Common myeloid progenitor, CD34-positive (primary cell): ENCODE data around the gene CDHR3.

ENCODE experiments used
- CTCF ChIA-PET: fragments of 350-600 bp; sonication (Branson Sonifier 250); formaldehyde crosslinking; loops from one replicate; lab custom pipeline; 2021; ENCODE audit warnings: antibody characterized with exemption; lab: Charles Lee
- POLR2A ChIA-PET: fragments of 350-600 bp; sonication (Branson Sonifier 250); formaldehyde crosslinking; loops from one replicate; lab custom pipeline; 2021; ENCODE audit warnings: antibody characterized with exemption; lab: Charles Lee
- DNase-seq, 3 donors: peaks; one replicate each; pipeline versions ENCODE4 v3.0.0 to v3.0.0-alpha.2; 2013
- H3K27ac ChIP-seq, 2 experiments: 1 replicate in 1 of 2; 2 replicates in 1 of 2; pipeline ENCODE4 v1.7.0; 2013; ENCODE audit warnings: inconsistent platforms in 2 of 2, low read length in 2 of 2, mild to moderate bottlenecking in 2 of 2, low read depth in 1 of 2, moderate library complexity in 1 of 2; ENCODE audit not compliant: severe bottlenecking in 2 of 2, insufficient read depth in 1 of 2, poor library complexity in 1 of 2
- H3K27me3 ChIP-seq, 5 experiments: replicated peaks in 2 of 5; 1 replicate in 3 of 5; 2 replicates in 2 of 5; pipeline versions ENCODE4 v1.6.1 to v1.7.0; 2013; ENCODE audit warnings: low read length in 4 of 5, mild to moderate bottlenecking in 2 of 5, moderate library complexity in 2 of 5, inconsistent platforms in 1 of 5; ENCODE audit not compliant: insufficient read depth in 5 of 5, control insufficient read depth in 4 of 5
- H3K36me3 ChIP-seq, 4 experiments: 1 replicate in 2 of 4; 2 replicates in 2 of 4; pipeline versions ENCODE4 v1.6.1 to v1.7.0; 2013; ENCODE audit warnings: low read length in 3 of 4, control low read depth in 1 of 4, mild to moderate bottlenecking in 1 of 4; ENCODE audit not compliant: control insufficient read depth in 4 of 4, insufficient read depth in 4 of 4
- H3K4me1 ChIP-seq, 4 experiments: 1 replicate in 3 of 4; 2 replicates in 1 of 4; pipeline versions ENCODE4 v1.6.1 to v1.7.1; 2013; ENCODE audit warnings: low read length in 3 of 4, mild to moderate bottlenecking in 3 of 4, control low read depth in 1 of 4, inconsistent platforms in 1 of 4, moderate library complexity in 1 of 4; ENCODE audit not compliant: control insufficient read depth in 4 of 4, insufficient read depth in 4 of 4; ENCODE audit errors: control extremely low read depth in 1 of 4
- H3K4me3 ChIP-seq, 7 experiments: 1 replicate in 4 of 7; 2 replicates in 3 of 7; pipeline versions ENCODE4 v1.5.1 to v1.7.0; 2013; ENCODE audit warnings: mild to moderate bottlenecking in 7 of 7, low read length in 6 of 7, moderate library complexity in 6 of 7, inconsistent platforms in 2 of 7, low read depth in 2 of 7, control low read depth in 1 of 7; ENCODE audit not compliant: insufficient read depth in 4 of 7, control insufficient read depth in 1 of 7; ENCODE audit errors: extremely low read depth in 1 of 7
- H3K9me3 ChIP-seq, 5 experiments: 1 replicate in 4 of 5; 2 replicates in 1 of 5; pipeline versions ENCODE4 v1.6.1 to v1.7.1; 2013; ENCODE audit warnings: low read length in 4 of 5, mild to moderate bottlenecking in 2 of 5, inconsistent platforms in 1 of 5, low read depth in 1 of 5, moderate library complexity in 1 of 5; ENCODE audit not compliant: control insufficient read depth in 4 of 5, insufficient read depth in 2 of 5; ENCODE audit errors: control extremely low read depth in 1 of 5
- WGBS: methylation state at CpG from one replicate; pipeline ENCODE4 v1.1.5; 2013; ENCODE audit not compliant: insufficient coverage; 5-methylcytosine and 5-hydroxymethylcytosine counted together

CDHR3 gene

DNA sequence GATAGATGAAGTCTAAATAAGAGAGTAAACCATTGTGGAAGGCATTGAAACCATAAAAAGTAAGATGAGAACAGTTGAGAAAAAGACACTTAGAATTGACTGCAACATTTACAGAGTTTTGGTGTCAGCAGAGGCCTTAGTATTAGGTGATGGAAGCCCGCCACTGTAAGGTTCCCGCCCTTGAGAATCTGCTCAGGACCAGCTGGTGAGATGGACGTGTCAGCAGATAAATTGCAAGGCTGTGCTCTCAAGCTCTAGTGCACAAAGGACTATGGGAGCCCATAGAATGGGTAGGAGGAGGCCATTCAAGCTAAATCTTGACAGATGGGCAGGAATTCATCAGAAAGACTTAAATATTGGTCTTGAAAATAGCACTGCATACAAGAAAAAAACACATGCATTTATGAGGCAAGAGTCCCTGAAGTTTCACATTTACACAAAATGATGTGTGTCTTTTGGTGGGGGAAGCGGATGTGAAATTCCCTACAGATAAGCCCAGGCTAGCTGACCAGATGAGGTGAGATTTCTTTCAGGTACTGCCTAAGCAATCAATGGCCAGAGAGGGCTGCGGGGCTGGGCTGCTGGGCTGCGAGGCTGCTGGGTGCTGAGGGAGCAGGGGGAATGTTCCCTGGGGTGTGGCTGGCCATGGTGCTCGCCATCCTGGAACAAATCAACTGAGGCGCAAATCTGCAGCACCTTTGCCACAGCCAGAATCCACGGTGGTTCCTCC, 106.6 kb downstream of the CDHR3 start:
- H3K4me1 ChIP-seq = peaks cover 23 to 84% (median 79%) of the 10 kb centered on the region in 4 experiments
- DNase-seq = no peak
- H3K4me3 ChIP-seq = peak overlapping the region in 1 of 7 experiments; percentile 6
- no peaks in the 10 kb centered on the region for H3K27me3 ChIP-seq
- no peaks in the 10 kb centered on the region for H3K36me3 ChIP-seq
- POLR2A ChIA-PET = interaction anchor here (0.7 kb wide), 1 partner anchor 841 kb away, joined by 3 read pairs; no protein-coding TSS in a partner anchor
- H3K27ac ChIP-seq = peak overlapping the region in 1 of 2 experiments; percentile 93
- CTCF ChIA-PET = interaction anchor here (0.8 to 8.4 kb wide), 4 partner anchors 9 to 84 kb away, joined by 3 to 56 read pairs (median 20); partner anchors contain the start of gene SYPL1
- H3K9me3 ChIP-seq = no peaks in the 10 kb centered on the region
- WGBS = 78% methylated on average over 9 of the region's 9 CpGs

DNA sequence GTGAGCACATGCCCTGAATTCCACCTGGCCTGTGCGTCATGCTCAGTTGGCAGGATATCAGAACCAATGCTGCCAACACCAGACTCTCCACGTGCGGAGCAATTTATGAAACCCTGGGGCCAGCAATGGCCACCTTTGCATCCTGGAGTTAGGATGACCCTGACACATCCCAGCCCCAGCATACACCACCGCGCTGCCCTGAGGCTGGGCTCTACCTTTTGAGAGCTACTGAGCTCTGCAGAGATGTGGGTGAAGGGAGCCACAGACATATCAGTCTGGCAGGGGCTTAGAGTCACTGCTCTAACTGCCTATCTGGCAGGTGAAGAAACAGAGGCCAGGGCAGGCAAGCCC, 107.1 kb downstream of the CDHR3 start:
- 72% methylated on average over 5 of the region's 5 CpGs for WGBS

DNA sequence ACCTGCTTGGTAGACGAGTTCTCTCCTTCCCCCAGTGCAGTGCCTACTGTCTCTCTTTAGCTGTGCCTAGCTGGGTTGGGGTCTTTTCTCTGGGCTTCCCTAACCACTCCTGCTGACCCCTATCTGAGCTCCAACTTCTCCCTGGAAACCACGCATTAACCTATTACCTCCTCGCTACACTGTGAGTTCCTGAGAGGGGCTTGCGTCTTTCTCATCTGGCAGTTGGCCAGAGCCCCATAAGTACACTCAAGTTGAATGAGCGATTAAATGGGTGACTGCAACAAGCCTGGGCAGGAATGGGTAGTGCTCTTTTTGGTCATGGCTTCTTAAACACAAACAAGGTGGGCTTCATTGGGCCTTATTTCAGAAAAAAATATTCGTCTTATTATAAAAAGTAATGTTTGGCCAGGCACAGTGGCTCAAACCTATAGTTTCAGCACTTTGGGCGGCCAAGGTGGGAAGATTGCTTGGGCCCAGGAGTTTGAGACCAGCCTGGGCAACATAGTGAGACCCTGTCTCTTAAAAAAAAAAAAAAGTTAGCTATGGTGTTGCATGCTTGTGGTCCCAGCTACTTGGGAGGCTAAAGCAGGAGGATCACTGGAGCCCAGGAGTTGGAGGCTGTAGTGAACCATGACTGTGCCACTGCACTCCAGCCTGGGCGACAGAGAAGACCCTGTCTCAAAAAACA, 107.6 kb downstream of the CDHR3 start:
- Histone ChIP-seq H3K4me3 (peak overlapping the region in 5 of 7 experiments; percentile 27 to 65 (median 58)), H3K27ac (peak overlapping the region; percentile 89 to 93), H3K36me3 (no peaks in the 10 kb centered on the region), H3K4me1 (peaks cover 26 to 82% (median 69%) of the 10 kb centered on the region in 4 experiments), H3K9me3 (no peaks in the 10 kb centered on the region), H3K27me3 (no peaks in the 10 kb centered on the region)
- WGBS = 58% methylated on average over 5 of the region's 8 CpGs
- POLR2A ChIA-PET = interaction anchor here (0.7 to 3.8 kb wide), 6 partner anchors 10 to 840 kb away, joined by 3 to 31 read pairs (median 4); partner anchors contain the start of gene SYPL1
- DNase-seq = peak in 2 of 3 donors; percentile 58 to 62
- CTCF ChIA-PET = interaction anchor here (0.9 to 8.4 kb wide), 10 partner anchors 11 to 397 kb away, joined by 3 to 56 read pairs (median 8); partner anchors contain the start of gene SYPL1

More for the DNA sequence above, 107.1 kb downstream of the CDHR3 start:
- peaks cover 25 to 83% (median 74%) of the 10 kb centered on the region in 4 experiments for H3K4me1 ChIP-seq
- H3K36me3 ChIP-seq = no peaks in the 10 kb centered on the region
- ChIA-PET CTCF (interaction anchor here (0.8 to 8.4 kb wide), 6 partner anchors 10 to 396 kb away, joined by 3 to 56 read pairs (median 10); partner anchors contain the start of gene SYPL1), POLR2A (interaction anchor here (0.7 to 2.1 kb wide), 2 partner anchors 10 to 841 kb away, joined by 3 to 7 read pairs; no protein-coding TSS in a partner anchor)
- DNase-seq = no peak
- peak overlapping the region in 1 of 7 experiments; percentile 64 for H3K4me3 ChIP-seq
- H3K9me3 ChIP-seq = no peaks in the 10 kb centered on the region
- H3K27me3 ChIP-seq = no peaks in the 10 kb centered on the region
- peak overlapping the region; percentile 89 to 93 for H3K27ac ChIP-seq

DNA sequence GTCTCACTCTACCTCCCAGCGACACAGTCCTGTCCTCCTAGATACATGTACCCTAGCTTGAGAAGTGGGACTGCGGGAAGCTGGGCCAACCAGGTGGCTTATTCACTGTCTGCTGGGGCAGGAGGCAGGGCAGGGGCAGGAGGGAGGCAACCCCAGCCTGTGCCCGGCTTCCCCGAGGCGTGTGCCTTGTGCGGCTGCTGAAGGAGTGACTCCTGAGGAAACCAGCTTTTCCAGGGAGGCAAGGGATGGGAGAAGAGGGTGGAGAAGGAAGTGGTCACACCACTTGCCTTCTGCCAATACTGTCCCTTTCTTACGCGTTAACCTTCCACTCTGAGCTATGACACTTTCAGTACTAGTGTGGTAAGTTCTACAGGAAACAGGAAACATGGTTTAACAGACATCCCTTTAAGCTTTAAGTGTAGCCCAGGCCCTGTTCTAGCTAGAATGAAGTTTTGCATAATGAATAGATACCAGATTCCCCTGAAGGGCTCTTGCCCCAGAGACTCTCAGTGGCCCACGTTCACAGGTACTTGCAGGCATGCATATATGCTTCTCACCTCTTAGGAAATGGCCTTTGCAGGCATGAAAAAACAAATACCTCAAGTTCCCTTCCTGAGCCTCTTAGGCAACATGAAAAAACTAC, 108.4 kb downstream of the CDHR3 start:
- DNase-seq = peak; percentile 85 to 97 (median 93)

DNA sequence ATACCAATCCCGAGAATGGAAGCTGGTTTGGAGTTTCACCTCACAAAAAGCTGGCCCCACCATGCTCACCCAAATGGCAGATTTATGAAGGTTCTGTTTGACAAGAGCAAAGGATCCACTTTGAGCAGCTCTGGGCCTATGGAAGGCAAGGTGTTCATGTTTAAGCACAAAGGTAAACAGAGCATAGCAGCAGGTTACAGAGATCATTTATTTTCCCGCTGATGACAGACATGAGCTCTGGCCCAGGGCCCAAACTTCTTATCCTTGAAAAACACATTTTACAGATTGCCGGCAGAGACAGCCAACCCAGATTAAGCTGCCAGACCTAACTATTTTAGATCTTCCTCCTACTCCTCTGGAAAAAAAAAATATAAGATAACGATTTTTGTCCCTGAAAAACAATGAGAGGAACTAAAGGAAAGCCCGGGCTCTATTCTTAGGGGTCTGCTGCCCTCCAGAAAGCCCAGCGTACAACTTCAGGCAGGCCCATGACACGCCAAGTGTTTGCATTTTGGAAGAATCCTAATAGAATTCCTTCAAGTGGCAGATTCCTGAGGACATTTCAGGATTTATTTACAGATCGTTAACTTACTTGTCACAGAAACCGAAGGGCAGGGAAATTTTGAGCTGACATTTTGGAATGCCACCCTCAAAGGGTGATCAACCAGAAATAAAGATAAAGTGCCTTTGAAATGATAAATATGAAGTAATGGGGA, 109.1 kb downstream of the CDHR3 start:
- POLR2A ChIA-PET = interaction anchor here (0.5 to 3.8 kb wide), 5 partner anchors 8 to 685 kb away, joined by 3 to 31 read pairs (median 3); partner anchors contain the start of gene SYPL1
- Histone ChIP-seq H3K27me3 (no peaks in the 10 kb centered on the region), H3K4me1 (peaks cover 38 to 92% (median 78%) of the 10 kb centered on the region in 4 experiments), H3K4me3 (peak overlapping the region in 4 of 7 experiments; percentile 52 to 65 (median 61)), H3K9me3 (no peaks in the 10 kb centered on the region), H3K27ac (peak overlapping the region; percentile 89 to 93), H3K36me3 (no peaks in the 10 kb centered on the region)
- CTCF ChIA-PET = interaction anchor here (0.9 to 8.4 kb wide), 17 partner anchors 9 to 92 kb away, joined by 3 to 56 read pairs (median 4); partner anchors contain the start of gene SYPL1
- 2% methylated on average over 7 of the region's 9 CpGs for WGBS
- DNase-seq = peak; percentile 77 to 92 (median 89)

More for the DNA sequence above, 108.4 kb downstream of the CDHR3 start:
- 0% methylated on average over 2 of the region's 9 CpGs for WGBS
- no peaks in the 10 kb centered on the region for H3K36me3 ChIP-seq
- peak overlapping the region in 5 of 7 experiments; percentile 27 to 65 (median 58) for H3K4me3 ChIP-seq
- peak overlapping the region; percentile 89 to 93 for H3K27ac ChIP-seq
- ChIA-PET POLR2A (interaction anchor here (0.5 to 3.8 kb wide), 7 partner anchors 9 to 684 kb away, joined by 3 to 31 read pairs (median 3); partner anchors contain the start of gene SYPL1), CTCF (interaction anchor here (0.9 to 8.4 kb wide), 15 partner anchors 10 to 93 kb away, joined by 3 to 56 read pairs (median 4); partner anchors contain the start of gene SYPL1)
- H3K4me1 ChIP-seq = peaks cover 32 to 86% (median 74%) of the 10 kb centered on the region in 4 experiments
- H3K9me3 ChIP-seq = no peaks in the 10 kb centered on the region
- H3K27me3 ChIP-seq = no peaks in the 10 kb centered on the region

DNA sequence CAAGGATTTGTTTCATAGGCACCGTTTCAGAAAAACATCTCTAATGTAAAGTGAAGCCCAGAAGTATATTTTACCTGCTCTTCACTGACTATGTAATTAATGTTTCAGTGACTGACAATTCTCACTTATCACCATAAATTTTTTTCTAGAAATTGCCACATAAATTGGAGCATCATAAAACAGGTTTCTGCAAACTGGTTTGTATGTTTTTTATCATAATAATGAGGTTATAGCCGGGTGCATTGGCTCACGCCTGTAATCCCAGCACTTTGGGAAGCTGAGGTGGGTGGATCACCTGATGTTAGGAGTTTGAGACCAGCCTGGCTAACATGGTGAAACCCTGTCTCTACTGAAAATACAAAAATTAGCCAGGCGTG, 109.6 kb downstream of the CDHR3 start:
- peak overlapping the region; percentile 89 to 93 for H3K27ac ChIP-seq
- peak overlapping the region in 2 of 7 experiments; percentile 53 to 58 for H3K4me3 ChIP-seq
- H3K36me3 ChIP-seq = no peaks in the 10 kb centered on the region
- H3K4me1 ChIP-seq = peaks cover 42 to 98% (median 79%) of the 10 kb centered on the region in 4 experiments
- ChIA-PET CTCF (interaction anchor here (0.9 to 8.4 kb wide), 12 partner anchors 9 to 91 kb away, joined by 3 to 56 read pairs (median 8); partner anchors contain the start of gene SYPL1), POLR2A (interaction anchor here (1.1 to 3.8 kb wide), 2 partner anchors 12 to 39 kb away, joined by 3 to 31 read pairs; partner anchors contain the start of gene SYPL1)
- no peaks in the 10 kb centered on the region for H3K9me3 ChIP-seq
- no peaks in the 10 kb centered on the region for H3K27me3 ChIP-seq
- DNase-seq = no peak
- no CpG with 5 or more reads among the region's 4 CpGs for WGBS
